GM18909 (cell line): ENCODE results near the gene SALL4.
"Not testable (repeated sequence)": the region's sequence is repeated elsewhere in the genome, so short reads cannot be mapped to it uniquely, and the experiment has no call there.

ENCODE experiments used
- ATAC-seq: cut with Tn5 transposase; IDR thresholded peaks from one replicate; pipeline ENCODE4 v1.9.1; 2021; ENCODE audit warnings: mild to moderate bottlenecking; ENCODE audit not compliant: unreplicated experiment, poor library complexity

SALL4 gene

DNA sequence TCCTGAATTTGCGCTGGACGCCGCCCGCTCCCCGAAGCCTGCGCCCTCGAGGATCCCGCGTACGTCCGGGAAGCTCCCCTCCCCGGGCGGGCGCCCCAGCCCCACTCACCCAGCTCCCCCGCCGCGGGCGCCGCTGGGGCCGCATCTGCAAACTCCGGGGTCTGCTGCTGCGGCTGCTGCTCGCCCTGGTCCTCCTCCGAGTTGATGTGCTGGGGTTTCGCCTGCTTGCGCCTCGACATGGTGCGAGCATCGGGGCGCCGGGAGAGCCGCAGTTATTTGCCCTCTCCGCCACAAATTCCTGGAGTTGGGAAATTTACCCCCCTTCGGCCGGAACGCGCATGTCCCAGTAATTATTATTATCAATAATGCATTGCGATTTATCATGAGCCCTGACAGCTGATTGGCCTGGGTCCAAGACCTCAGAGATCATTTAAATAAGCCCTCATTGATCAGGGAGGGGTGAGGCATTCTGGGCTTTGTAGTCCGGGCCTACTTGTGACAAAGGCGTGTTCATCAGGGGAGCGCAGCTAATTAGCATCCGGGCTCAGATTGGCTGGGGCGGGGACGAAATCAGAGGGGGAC lies at the start of gene SALL4:
TSS of gene SALL4 (minus strand) at position 352 of the 582 bp plus-strand sequence. CDS start at position 239, 113 bp downstream.
- ATAC-seq = no peak

DNA sequence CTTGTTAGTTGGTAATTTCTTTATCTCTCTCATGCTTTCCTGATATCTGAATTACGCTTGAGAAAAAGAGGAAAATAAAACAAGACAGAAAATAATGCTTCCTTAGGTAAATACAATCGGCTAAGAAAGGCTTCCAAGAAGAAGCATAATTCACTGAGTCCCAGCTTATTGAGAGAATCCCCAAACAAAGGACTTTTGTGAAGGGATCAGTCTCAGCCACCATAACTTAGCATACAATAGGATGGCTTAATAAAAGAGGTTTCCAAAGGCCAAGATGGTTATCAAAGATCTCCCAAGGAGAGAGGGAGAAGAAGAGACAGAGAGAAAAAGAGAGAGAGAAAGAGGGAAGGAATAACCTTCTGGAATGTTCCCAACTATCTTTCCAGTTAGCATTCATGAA lies 46.0 kb upstream of the SALL4 start:
- ATAC-seq = no peak

DNA sequence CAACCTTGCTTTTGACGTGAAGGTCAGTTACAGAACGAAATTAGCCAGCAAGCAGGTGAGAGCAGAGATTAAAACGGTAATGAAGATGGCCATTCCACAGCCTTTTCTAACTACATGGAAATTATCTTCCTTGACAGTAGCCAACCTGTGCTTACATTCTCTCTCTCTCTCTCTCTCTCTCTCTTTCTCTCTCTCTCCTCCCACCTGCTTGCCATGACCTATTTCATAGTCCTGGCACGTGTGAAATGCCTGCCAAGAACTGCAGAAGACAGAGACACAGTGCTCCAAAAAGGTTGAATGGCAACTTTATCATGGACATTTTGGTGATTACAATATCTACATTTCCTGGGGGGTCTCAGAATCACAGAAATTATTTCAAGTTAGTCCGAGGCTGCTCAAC lies 38.5 kb upstream of the SALL4 start:
- ATAC-seq = no peak

GRCh38 chr20:51837876-51838420 lies 35.6 kb upstream of the SALL4 start:
- no peak for ATAC-seq

GRCh38 chr20:51837436-51837835 lies 35.1 kb upstream of the SALL4 start:
- ATAC-seq = no peak

DNA sequence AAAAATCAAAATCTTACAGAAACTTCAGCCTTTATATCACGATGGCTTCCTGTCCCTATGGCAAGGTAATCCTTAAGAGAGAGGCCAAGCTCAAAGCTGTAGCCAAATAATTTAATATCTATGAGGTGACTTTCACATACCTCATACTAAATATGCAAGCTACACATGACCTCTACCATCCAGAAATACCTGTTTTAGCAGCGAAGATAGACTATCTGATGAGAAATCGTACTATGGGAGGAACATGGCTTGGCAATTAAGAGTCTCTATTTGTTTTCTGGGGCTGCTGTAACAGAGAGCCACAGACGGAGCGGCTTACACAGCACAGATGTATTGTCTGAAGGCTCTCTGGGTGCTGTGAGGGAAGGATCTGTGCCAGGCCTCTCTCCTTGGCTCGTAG lies 31.0 kb upstream of the SALL4 start:
- no peak for ATAC-seq

- ATAC-seq = no peak
Measured at GRCh38 chr20:51832276-51832675, 30.0 kb upstream of the SALL4 start.

GRCh38 chr20:51831866-51832265 lies 29.5 kb upstream of the SALL4 start:
- no peak for ATAC-seq

DNA sequence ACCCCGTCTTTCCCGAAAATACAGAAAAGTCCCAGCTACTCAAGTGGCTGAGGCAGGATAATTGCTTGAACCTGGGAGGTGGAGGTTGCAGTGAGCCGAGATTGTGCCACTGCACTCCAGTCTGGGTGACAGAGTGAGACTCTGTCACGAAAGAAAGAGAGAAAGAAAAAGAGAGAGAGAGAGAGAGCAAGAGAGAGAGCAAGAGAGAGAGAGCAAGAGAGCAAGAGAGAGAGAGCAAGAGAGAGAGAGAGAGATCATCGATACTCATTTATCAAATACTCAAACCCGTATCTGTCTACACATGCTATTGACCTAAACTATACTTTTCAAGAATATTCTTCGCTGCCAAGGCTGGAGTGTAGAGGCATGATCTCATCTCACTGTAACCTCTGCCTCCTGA lies 28.2 kb upstream of the SALL4 start:
- ATAC-seq = no peak

- no peak for ATAC-seq
Measured at GRCh38 chr20:51828762-51829161, 26.4 kb upstream of the SALL4 start.

- ATAC-seq = no peak
Measured at GRCh38 chr20:51826372-51826771, 24.1 kb upstream of the SALL4 start.

- ATAC-seq = no peak
Measured at GRCh38 chr20:51818479-51819008, 16.2 kb upstream of the SALL4 start.

DNA sequence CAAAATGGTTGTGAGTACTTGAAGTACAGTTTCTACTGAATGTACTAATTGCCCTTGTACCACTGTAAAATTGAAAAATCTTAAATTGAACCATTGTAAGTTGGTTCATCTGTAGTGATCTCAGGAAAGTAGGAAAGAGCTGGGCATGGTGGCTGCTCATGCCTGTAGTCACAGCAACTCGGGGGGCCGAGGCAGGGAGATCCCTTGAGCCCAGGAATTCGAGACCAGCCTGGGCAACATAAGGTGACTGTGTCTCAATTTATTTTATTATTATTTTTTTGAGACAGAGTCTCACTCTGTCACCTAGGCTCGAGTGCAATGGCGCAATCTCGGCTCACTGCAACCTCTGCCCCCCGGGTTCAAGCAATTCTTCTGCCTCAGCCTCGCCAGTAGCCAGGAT lies 14.5 kb upstream of the SALL4 start:
- ATAC-seq = not testable (repeated sequence)

GRCh38 chr20:51815383-51816076 lies 13.2 kb upstream of the SALL4 start:
- ATAC-seq = no peak

DNA sequence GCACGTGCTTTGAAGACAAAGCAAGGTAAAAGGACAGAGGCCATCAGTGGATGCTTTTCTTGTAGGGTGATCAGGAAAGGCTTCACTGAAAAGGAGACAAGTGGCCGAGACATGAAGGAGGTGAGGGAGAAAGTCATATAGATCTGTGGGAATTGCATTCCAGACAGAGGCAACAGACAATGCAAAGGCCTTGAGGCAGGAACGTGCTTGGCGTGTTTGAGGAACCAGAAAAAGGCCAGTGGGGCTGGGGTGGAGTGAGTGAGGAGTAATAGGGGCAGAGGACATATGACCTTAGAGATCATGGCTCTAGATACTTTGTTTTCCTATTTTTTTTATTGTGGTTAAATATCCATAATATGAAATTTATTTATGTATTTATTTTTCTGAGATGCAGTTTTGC lies 10.5 kb upstream of the SALL4 start:
- no peak for ATAC-seq

GRCh38 chr20:51811514-51812128 lies 9.3 kb upstream of the SALL4 start:
- no peak for ATAC-seq

GRCh38 chr20:51811042-51811355 lies 8.7 kb upstream of the SALL4 start:
- no peak for ATAC-seq

DNA sequence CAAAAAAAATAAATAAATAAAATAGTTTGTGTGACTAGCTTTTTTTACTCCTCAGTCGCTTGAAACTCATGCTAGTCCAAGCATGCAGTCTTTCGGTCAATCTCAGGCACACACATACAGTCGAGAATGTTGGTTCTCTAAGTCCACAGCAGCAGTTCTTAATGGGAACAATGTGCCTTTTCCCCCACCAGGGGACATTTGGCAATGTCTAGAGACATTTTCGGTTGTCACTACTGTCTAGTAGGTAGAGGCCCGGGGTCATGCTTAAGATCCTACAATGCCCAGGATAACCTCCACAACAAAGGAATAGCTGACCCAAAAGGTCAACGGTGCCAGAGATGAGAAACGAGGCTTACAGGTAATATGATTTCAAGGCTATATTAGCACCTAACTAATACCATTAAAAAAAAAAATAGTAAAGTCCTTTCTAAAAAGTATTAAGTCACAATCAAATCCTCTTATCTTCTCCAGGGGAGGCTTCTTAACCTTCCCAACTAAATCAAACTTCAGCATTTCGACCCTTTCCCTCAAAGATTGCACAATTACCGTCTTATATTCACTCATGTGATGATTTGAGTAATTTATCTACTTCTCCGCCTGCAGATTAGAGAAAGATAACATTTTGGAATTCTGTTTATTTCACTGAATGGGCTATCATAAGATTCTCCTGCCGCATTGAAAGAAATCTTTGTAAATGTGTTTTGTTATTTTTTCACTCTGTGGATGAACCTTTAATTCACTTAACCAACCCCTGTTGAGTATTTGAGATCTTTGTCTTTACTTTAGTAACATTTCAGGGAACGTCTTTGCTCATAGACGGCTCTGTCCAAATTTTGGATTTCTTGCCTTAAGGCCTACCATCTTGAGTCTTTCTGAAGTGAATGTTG lies 8.1 kb upstream of the SALL4 start:
- ATAC-seq = no peak

GRCh38 chr20:51807720-51808250 lies 5.5 kb upstream of the SALL4 start:
- no peak for ATAC-seq

DNA sequence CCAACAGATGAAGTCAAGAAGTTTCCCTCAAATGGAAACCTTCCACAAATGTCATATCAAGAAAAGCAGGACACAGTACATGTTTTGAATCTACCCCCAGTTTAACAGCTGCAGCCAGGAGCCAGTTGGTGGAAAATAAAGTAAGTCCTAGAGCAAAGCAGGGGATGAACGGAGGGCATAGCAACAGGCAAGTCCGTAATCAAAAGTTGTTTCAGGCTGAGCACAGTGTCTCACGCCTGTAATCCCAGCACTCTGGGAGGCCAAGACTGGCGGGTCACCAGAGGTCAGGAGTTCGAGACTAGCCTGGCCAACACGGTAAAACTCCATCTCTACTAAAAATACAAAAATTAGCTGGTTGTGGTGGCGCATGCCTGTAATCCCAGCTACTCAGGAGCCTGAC lies 2.4 kb upstream of the SALL4 start:
- no peak for ATAC-seq
